H1 (cell line): ENCODE results near the gene EIF2A. TPM values are rescaled to one million over a fixed set of nuclear protein-coding genes. Genes with fewer than 3 reads are reported as not detected.

Source experiments
- YY1 ChIP-seq: IDR thresholded peaks from 2 replicates; pipeline ENCODE4 v1.6.1; 2011; ENCODE audit warnings: low read depth, mild to moderate bottlenecking, low read length
- polyA plus RNA-seq, 7 experiments: library from polyadenylated mRNA; depleted of rRNA in 3 of 7; stranded (reverse) in 5 of 7; unstranded in 2 of 7; fragments of >200 nt in 5 of 7; fragments of 200-250 nt in 2 of 7; gene quantifications; 1 replicate in 5 of 7; 2 replicates in 1 of 7; 4 replicates in 1 of 7; pipeline versions ENCODE4 v1.2.1 to v1.2.3, GENCODE V29; 2011 to 2013; ENCODE audit warnings: missing spikeins in 2 of 7, mixed read lengths in 2 of 7
- total RNA-seq: library from RNA; stranded (reverse); fragmentation: NEBNext Ultra II Directional; extraction: Animal tissue kit (Norgen Biotek cat#: 25700); gene quantifications from 2 replicates; pipeline ENCODE4 v1.2.1, GENCODE V29; 2021
- TF ChIP-seq, protein P1 (sequence below): fragments of 300-600 bp; sonication (generic); IDR thresholded peaks from 2 replicates; pipeline ENCODE4 v1.7.1; 2012; ENCODE audit warnings: low read length, moderate library complexity, mild to moderate bottlenecking, inconsistent platforms; ENCODE audit not compliant: insufficient replicate concordance
- TF ChIP-seq, protein P2 (sequence below), 3 experiments: IDR thresholded peaks; 1 replicate in 2 of 3; 2 replicates in 1 of 3; pipeline versions ENCODE4 v1.5.1 to v1.6.1; 2011; ENCODE audit warnings: low read length in 3 of 3, mild to moderate bottlenecking in 3 of 3, inconsistent platforms in 2 of 3, low read depth in 1 of 3, moderate library complexity in 1 of 3; ENCODE audit not compliant: insufficient read depth in 1 of 3; ENCODE audit errors: control extremely low read depth in 1 of 3

Gene EIF2A
- total and polyA plus RNA-seq, 2 of the 8 experiments (the other 6 are each of a cell fraction or from before 2014, with no cell fraction given): 59.3 to 91.6 TPM

DNA sequence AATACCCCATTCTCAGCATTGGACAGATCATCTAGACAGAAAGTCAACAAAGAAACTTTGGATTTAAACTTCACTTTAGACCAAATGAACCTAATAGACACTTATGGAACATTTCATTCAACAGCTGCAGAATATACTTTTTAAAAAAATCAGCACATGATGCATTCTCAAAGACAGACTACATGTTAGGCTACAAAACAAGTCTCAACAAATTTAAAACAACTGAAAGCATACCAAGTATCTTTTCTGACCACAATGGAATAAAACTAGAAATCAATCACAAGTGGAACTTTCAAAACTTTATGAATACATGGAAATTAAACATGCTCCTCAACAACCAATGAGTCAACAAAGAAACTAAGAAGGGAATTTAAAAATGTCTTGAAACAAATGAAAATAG is 38.2 kb upstream of the EIF2A start (continued):
- TF ChIP-seq, protein P1, sequence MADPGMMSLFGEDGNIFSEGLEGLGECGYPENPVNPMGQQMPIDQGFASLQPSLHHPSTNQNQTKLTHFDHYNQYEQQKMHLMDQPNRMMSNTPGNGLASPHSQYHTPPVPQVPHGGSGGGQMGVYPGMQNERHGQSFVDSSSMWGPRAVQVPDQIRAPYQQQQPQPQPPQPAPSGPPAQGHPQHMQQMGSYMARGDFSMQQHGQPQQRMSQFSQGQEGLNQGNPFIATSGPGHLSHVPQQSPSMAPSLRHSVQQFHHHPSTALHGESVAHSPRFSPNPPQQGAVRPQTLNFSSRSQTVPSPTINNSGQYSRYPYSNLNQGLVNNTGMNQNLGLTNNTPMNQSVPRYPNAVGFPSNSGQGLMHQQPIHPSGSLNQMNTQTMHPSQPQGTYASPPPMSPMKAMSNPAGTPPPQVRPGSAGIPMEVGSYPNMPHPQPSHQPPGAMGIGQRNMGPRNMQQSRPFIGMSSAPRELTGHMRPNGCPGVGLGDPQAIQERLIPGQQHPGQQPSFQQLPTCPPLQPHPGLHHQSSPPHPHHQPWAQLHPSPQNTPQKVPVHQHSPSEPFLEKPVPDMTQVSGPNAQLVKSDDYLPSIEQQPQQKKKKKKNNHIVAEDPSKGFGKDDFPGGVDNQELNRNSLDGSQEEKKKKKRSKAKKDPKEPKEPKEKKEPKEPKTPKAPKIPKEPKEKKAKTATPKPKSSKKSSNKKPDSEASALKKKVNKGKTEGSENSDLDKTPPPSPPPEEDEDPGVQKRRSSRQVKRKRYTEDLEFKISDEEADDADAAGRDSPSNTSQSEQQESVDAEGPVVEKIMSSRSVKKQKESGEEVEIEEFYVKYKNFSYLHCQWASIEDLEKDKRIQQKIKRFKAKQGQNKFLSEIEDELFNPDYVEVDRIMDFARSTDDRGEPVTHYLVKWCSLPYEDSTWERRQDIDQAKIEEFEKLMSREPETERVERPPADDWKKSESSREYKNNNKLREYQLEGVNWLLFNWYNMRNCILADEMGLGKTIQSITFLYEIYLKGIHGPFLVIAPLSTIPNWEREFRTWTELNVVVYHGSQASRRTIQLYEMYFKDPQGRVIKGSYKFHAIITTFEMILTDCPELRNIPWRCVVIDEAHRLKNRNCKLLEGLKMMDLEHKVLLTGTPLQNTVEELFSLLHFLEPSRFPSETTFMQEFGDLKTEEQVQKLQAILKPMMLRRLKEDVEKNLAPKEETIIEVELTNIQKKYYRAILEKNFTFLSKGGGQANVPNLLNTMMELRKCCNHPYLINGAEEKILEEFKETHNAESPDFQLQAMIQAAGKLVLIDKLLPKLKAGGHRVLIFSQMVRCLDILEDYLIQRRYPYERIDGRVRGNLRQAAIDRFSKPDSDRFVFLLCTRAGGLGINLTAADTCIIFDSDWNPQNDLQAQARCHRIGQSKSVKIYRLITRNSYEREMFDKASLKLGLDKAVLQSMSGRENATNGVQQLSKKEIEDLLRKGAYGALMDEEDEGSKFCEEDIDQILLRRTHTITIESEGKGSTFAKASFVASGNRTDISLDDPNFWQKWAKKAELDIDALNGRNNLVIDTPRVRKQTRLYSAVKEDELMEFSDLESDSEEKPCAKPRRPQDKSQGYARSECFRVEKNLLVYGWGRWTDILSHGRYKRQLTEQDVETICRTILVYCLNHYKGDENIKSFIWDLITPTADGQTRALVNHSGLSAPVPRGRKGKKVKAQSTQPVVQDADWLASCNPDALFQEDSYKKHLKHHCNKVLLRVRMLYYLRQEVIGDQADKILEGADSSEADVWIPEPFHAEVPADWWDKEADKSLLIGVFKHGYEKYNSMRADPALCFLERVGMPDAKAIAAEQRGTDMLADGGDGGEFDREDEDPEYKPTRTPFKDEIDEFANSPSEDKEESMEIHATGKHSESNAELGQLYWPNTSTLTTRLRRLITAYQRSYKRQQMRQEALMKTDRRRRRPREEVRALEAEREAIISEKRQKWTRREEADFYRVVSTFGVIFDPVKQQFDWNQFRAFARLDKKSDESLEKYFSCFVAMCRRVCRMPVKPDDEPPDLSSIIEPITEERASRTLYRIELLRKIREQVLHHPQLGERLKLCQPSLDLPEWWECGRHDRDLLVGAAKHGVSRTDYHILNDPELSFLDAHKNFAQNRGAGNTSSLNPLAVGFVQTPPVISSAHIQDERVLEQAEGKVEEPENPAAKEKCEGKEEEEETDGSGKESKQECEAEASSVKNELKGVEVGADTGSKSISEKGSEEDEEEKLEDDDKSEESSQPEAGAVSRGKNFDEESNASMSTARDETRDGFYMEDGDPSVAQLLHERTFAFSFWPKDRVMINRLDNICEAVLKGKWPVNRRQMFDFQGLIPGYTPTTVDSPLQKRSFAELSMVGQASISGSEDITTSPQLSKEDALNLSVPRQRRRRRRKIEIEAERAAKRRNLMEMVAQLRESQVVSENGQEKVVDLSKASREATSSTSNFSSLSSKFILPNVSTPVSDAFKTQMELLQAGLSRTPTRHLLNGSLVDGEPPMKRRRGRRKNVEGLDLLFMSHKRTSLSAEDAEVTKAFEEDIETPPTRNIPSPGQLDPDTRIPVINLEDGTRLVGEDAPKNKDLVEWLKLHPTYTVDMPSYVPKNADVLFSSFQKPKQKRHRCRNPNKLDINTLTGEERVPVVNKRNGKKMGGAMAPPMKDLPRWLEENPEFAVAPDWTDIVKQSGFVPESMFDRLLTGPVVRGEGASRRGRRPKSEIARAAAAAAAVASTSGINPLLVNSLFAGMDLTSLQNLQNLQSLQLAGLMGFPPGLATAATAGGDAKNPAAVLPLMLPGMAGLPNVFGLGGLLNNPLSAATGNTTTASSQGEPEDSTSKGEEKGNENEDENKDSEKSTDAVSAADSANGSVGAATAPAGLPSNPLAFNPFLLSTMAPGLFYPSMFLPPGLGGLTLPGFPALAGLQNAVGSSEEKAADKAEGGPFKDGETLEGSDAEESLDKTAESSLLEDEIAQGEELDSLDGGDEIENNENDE: no peak
- TF ChIP-seq, protein P2, sequence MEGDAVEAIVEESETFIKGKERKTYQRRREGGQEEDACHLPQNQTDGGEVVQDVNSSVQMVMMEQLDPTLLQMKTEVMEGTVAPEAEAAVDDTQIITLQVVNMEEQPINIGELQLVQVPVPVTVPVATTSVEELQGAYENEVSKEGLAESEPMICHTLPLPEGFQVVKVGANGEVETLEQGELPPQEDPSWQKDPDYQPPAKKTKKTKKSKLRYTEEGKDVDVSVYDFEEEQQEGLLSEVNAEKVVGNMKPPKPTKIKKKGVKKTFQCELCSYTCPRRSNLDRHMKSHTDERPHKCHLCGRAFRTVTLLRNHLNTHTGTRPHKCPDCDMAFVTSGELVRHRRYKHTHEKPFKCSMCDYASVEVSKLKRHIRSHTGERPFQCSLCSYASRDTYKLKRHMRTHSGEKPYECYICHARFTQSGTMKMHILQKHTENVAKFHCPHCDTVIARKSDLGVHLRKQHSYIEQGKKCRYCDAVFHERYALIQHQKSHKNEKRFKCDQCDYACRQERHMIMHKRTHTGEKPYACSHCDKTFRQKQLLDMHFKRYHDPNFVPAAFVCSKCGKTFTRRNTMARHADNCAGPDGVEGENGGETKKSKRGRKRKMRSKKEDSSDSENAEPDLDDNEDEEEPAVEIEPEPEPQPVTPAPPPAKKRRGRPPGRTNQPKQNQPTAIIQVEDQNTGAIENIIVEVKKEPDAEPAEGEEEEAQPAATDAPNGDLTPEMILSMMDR (IDR thresholded peaks at IDR 0.05; ENCODE audit: control extremely low read depth in 1 of 3, insufficient read depth in 1 of 3, low read depth in 1 of 3, low read length in 3 of 3): no peak
- TF ChIP-seq YY1: no peak
